Measurements from ENCODE around the gene SLC7A5.

SLC7A5 gene

GRCh38 chr16:87840271-87840978, 28.9 kb downstream of the SLC7A5 start:
- TF ChIP-seq, protein P1, sequence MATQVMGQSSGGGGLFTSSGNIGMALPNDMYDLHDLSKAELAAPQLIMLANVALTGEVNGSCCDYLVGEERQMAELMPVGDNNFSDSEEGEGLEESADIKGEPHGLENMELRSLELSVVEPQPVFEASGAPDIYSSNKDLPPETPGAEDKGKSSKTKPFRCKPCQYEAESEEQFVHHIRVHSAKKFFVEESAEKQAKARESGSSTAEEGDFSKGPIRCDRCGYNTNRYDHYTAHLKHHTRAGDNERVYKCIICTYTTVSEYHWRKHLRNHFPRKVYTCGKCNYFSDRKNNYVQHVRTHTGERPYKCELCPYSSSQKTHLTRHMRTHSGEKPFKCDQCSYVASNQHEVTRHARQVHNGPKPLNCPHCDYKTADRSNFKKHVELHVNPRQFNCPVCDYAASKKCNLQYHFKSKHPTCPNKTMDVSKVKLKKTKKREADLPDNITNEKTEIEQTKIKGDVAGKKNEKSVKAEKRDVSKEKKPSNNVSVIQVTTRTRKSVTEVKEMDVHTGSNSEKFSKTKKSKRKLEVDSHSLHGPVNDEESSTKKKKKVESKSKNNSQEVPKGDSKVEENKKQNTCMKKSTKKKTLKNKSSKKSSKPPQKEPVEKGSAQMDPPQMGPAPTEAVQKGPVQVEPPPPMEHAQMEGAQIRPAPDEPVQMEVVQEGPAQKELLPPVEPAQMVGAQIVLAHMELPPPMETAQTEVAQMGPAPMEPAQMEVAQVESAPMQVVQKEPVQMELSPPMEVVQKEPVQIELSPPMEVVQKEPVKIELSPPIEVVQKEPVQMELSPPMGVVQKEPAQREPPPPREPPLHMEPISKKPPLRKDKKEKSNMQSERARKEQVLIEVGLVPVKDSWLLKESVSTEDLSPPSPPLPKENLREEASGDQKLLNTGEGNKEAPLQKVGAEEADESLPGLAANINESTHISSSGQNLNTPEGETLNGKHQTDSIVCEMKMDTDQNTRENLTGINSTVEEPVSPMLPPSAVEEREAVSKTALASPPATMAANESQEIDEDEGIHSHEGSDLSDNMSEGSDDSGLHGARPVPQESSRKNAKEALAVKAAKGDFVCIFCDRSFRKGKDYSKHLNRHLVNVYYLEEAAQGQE (IDR thresholded peaks at IDR 0.05; ENCODE audit: low read depth), result no peak
- TF ChIP-seq USF1 (IDR thresholded peaks at IDR 0.05) (no peak), EGR1 (IDR thresholded peaks at IDR 0.05) (no peak), CREB1 (IDR thresholded peaks at IDR 0.05; ENCODE audit: low read depth) (no peak), TCF12 (IDR thresholded peaks at IDR 0.05; ENCODE audit: low read depth) (no peak), RAD21 (IDR thresholded peaks at IDR 0.05; ENCODE audit: low read depth) (no peak), TEAD4 (IDR thresholded peaks at IDR 0.05) (no peak)
- TF ChIP-seq, protein P2, sequence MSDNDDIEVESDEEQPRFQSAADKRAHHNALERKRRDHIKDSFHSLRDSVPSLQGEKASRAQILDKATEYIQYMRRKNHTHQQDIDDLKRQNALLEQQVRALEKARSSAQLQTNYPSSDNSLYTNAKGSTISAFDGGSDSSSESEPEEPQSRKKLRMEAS (IDR thresholded peaks at IDR 0.05), result no peak

DNA sequence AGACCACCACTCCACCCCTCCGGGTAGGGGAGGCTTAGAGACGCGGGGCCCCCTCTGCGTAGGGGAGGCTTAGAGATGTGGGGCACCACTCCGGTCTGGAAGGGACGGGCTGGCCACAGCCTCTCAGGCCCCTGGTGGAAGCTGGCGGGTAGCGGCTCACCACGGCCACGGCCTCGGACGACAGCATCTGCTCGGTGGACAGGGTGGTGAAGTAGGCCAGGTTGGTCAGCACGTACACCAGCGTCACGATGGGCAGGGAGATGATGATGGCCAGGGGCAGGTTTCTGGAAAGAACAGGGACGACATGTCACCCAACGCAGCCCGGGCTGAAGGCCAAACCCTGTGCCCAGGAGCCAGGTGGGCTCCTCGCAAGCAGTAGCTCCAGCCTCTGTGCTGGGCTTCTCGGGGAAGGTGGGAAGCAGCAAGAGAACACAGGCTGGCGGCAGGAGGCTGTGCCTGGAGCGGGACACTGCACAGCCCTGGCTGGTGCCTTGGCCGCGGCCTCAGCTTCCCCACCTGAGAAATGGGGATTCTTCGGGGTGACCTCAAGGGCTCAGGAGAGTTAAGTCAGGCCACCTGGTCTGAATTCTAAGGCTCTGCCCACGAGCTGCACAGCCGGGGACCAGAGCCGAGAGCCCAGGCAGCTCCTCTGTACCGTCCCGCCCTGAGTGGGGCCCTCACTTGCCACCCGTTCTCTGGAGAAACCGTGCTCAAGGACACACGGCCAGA, 29.6 kb downstream of the SLC7A5 start:
- no peak for TF ChIP-seq EGR1 (IDR thresholded peaks at IDR 0.05)
- no peak for TF ChIP-seq FOXM1 (IDR thresholded peaks at IDR 0.05; ENCODE audit: borderline replicate concordance, low read depth)

- TF ChIP-seq TAF1 (IDR thresholded peaks at IDR 0.05; ENCODE audit: low read depth), result no peak
- TF ChIP-seq USF1 (IDR thresholded peaks at IDR 0.05), result no peak
- no peak for TF ChIP-seq EGR1 (IDR thresholded peaks at IDR 0.05)
- no peak for TF ChIP-seq CREB1 (IDR thresholded peaks at IDR 0.05; ENCODE audit: low read depth)
- no peak for TF ChIP-seq CEBPB (IDR thresholded peaks at IDR 0.05)
- TF ChIP-seq ZBTB7A (IDR thresholded peaks at IDR 0.05; ENCODE audit: low read depth), result 0 out of 2 replicates have a peak, but pooled peaks have one; percentile 43
- TF ChIP-seq TCF12 (IDR thresholded peaks at IDR 0.05; ENCODE audit: low read depth), result no peak
These were observed 30.4 kb downstream of the SLC7A5 start for GRCh38 chr16:87838643-87839541.

DNA sequence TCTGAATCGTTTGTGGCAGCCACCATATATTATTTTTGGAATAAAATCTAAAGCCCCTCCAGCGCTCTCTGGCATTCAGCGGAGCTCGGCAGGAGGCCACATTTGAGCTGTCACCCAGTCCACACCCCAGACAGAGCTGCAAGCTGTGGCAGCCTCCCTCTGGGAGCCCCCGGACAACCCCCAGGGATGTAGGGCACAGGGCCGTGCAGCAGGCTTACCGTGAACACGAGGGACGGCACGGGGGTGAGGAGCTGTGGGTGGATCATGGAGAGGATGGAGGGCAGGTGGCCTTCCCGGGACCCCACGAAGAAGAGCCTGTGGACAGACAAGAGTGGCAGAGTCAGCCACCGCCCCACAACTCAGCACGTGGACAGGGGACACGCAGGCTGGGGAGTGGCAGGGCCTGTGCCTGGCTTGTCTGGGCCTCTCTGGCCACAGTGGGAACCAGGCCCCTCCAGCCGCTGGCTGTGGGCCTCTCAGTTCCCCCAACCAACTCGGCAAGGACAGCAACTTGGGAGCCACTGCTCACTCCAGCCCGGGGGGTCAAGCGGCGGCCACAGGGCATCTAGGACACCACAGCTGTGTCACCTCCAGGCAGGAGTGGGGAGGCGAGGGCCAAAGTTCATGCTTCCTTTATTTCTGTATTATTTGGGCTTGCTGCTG, 31.5 kb downstream of the SLC7A5 start:
- TF ChIP-seq NFIC (IDR thresholded peaks at IDR 0.05), result no peak
- TF ChIP-seq USF1 (IDR thresholded peaks at IDR 0.05), result no peak
- no peak for TF ChIP-seq EP300 (IDR thresholded peaks at IDR 0.05; ENCODE audit: borderline replicate concordance)
- no peak for TF ChIP-seq RAD21 (IDR thresholded peaks at IDR 0.05; ENCODE audit: low read depth)
- TF ChIP-seq CEBPB (IDR thresholded peaks at IDR 0.05), result no peak
- TF ChIP-seq ZBTB7A (IDR thresholded peaks at IDR 0.05; ENCODE audit: low read depth), result no peak
- TF ChIP-seq TAF1 (IDR thresholded peaks at IDR 0.05; ENCODE audit: low read depth), result no peak
- TF ChIP-seq EGR1 (IDR thresholded peaks at IDR 0.05), result no peak
- no peak for TF ChIP-seq TEAD4 (IDR thresholded peaks at IDR 0.05)
- TF ChIP-seq, protein P1 (IDR thresholded peaks at IDR 0.05; ENCODE audit: low read depth), result no peak
- TF ChIP-seq TCF12 (IDR thresholded peaks at IDR 0.05; ENCODE audit: low read depth), result no peak
- no peak for TF ChIP-seq CREB1 (IDR thresholded peaks at IDR 0.05; ENCODE audit: low read depth)
- no peak for TF ChIP-seq YY1 (IDR thresholded peaks at IDR 0.05; ENCODE audit: low read depth)
- TF ChIP-seq, protein P2 (IDR thresholded peaks at IDR 0.05), result no peak
- TF ChIP-seq FOXM1 (IDR thresholded peaks at IDR 0.05; ENCODE audit: borderline replicate concordance, low read depth), result no peak
